BE2C (cell line): ENCODE results near the gene B3GALT4.

ENCODE experiments used
- DNase-seq: peaks from one replicate; pipeline ENCODE4 v3.0.0-alpha.2; 2020
- H3K27me3 ChIP-seq: fragments of 250-450 bp; sonication (Bioruptor Pico); 2 replicates; pipeline ENCODE4 v1.5.1; 2020; ENCODE audit warnings: mild to moderate bottlenecking
- H3K36me3 ChIP-seq: fragments of 250-450 bp; sonication (Bioruptor Pico); 2 replicates; pipeline ENCODE4 v1.5.1; 2020; ENCODE audit warnings: mild to moderate bottlenecking
- H3K4me1 ChIP-seq: fragments of 250-450 bp; sonication (Bioruptor Pico); 2 replicates; pipeline ENCODE4 v1.5.1; 2020
- H3K4me3 ChIP-seq: 2 replicates; pipeline ENCODE4 v1.5.1; 2011; ENCODE audit warnings: low read depth, low read length
- H3K9me3 ChIP-seq: fragments of 250-450 bp; sonication (Bioruptor Pico); 2 replicates; pipeline ENCODE4 v1.5.1; 2020
- TF ChIP-seq, protein P1 (sequence below): IDR thresholded peaks from 2 replicates; pipeline ENCODE4 v1.5.1; 2012; ENCODE audit warnings: mild to moderate bottlenecking, low read depth, low read length

The B3GALT4 gene

DNA sequence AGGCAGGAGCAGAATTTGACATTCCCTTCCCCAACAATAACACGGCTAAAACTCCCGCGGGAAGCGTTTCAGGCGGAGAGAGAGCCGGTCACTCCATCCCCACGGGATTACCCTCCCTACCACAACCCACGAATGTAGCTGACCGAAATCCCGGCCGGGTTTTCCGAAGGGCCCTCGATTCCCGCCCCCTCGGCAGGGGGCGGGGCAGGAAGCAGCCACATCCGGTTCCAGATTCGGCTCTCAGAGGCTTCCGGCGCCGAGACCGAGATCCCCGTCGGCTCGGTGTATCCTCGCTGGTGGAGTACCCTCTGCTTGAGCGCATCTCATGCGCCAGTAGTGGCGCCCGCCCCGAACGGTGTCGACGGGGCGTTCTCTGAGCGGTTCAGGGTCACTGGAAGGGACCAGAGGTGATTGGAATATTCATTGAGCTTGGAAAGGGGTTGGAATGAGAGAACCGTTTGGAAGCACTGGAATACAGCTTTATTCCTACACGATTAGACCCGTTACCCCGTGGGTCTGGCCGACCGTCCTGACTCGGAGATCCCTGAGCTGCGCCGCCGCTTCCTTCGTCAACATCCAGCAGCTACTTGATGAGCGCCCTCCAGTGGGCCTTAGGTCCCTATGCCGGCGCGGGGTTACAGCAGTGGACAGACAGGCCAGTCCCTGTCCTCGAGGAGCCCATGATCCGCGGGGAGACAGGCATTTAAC is 22.5 kb downstream of the B3GALT4 start:
- H3K4me3 ChIP-seq: peak overlapping the region; percentile 92
- H3K36me3 ChIP-seq: no peaks in the 10 kb centered on the region
- TF ChIP-seq, protein P1, sequence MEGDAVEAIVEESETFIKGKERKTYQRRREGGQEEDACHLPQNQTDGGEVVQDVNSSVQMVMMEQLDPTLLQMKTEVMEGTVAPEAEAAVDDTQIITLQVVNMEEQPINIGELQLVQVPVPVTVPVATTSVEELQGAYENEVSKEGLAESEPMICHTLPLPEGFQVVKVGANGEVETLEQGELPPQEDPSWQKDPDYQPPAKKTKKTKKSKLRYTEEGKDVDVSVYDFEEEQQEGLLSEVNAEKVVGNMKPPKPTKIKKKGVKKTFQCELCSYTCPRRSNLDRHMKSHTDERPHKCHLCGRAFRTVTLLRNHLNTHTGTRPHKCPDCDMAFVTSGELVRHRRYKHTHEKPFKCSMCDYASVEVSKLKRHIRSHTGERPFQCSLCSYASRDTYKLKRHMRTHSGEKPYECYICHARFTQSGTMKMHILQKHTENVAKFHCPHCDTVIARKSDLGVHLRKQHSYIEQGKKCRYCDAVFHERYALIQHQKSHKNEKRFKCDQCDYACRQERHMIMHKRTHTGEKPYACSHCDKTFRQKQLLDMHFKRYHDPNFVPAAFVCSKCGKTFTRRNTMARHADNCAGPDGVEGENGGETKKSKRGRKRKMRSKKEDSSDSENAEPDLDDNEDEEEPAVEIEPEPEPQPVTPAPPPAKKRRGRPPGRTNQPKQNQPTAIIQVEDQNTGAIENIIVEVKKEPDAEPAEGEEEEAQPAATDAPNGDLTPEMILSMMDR: peak; percentile 79
- DNase-seq: peak; percentile 95
- H3K27me3 ChIP-seq: no peaks in the 10 kb centered on the region
- no peaks in the 10 kb centered on the region; the same call in 1 of the 2 replicates for H3K4me1 ChIP-seq
- H3K9me3 ChIP-seq: no peaks in the 10 kb centered on the region

DNA sequence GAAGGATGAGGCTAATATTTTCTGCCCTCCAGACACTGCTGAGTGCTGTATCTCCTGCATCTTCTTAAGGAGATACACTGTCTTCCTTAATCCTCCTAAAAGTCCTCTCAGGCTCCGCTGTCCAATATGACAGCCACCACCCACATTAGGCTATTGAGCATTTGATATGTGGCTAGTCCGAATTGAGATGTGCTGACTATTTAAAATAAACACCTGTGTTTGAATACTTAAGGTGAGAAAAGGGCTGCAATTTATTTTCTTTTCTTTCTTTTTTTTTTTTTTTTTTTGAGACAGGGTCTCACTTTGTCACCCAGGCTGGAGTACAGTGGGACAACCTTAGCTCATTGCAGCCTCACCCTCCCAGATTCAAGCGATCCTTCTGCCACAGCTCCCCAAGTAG is 25.0 kb downstream of the B3GALT4 start:
- no peaks in the 10 kb centered on the region for H3K36me3 ChIP-seq
- no peak overlapping the region for H3K4me3 ChIP-seq
- H3K9me3 ChIP-seq: no peaks in the 10 kb centered on the region
- TF ChIP-seq, protein P1: no peak
- DNase-seq: no peak
- H3K27me3 ChIP-seq: no peaks in the 10 kb centered on the region
- no peaks in the 10 kb centered on the region; the same call in 1 of the 2 replicates for H3K4me1 ChIP-seq

DNA sequence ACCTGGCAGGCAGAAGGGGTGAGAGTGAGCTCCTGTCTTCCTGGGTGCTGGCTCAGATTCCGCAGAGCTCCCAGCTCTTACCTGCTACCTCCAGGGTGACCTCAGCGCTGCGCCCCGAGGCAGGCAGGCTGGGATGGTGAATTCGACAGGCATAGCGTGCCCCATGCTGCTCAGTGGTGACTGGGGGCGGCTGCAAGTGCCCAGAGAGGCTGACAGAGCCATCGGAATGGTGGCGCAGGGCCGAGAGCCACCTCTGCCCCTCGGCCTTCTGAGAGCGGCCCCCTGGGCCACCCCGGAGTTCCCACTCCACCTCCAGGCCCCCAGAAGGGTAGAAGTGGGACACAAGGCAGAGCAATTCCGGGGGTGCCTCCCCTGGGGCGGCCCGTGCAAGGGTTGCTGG is 27.3 kb downstream of the B3GALT4 start:
- no peak for DNase-seq
- Histone ChIP-seq H3K36me3 (no peaks in the 10 kb centered on the region), H3K4me3 (no peak overlapping the region)

DNA sequence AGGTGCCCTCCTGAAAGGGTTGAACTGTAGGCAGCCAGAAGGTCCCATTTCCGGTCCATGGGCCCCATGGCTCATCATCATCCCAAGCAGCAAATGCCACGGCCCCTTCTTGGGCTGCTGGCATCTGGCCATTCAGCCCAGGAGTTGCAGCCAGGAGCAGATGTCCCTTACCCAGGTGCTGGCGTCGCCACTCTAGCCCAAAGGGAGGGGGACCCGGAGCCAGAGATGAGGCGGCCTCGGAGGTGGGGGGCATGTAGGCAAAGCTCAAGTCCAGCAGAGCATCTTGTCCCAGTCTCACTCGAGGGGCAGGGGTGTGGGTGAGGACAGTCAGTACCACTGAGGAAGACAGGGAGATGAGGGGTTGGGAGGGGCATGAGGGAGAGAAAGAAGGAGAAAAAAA is 28.1 kb downstream of the B3GALT4 start:
- Histone ChIP-seq H3K9me3 (no peaks in the 10 kb centered on the region), H3K36me3 (no peaks in the 10 kb centered on the region), H3K4me1 (no peaks in the 10 kb centered on the region), H3K27me3 (no peaks in the 10 kb centered on the region), H3K4me3 (no peak overlapping the region)
- TF ChIP-seq, protein P1: no peak
- no peak for DNase-seq

More for the DNA sequence above, 27.3 kb downstream of the B3GALT4 start:
- no peaks in the 10 kb centered on the region for H3K9me3 ChIP-seq
- H3K27me3 ChIP-seq: no peaks in the 10 kb centered on the region
- no peaks in the 10 kb centered on the region for H3K4me1 ChIP-seq
- TF ChIP-seq, protein P1: no peak

DNA sequence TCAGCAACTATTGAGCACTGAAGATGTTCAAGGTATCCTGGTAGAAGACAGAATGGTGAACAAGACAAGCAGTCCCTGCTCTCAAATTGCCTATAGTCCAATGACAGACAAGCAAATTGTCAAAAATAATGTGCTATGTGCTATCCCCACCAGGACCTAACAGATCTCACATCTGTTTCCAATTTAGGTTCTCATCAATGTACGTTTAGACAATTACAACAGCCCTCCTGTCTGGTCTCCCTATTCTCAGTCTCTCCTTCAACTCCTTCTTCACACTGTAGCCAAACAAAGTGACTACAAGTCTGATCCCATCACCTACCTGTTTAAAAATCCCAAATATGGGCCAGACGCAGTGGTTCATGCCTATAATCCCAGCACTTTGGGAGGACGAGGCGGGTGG is 29.4 kb downstream of the B3GALT4 start:
- Histone ChIP-seq H3K4me3 (no peak overlapping the region), H3K27me3 (no peaks in the 10 kb centered on the region), H3K9me3 (no peaks in the 10 kb centered on the region), H3K36me3 (no peaks in the 10 kb centered on the region), H3K4me1 (no peaks in the 10 kb centered on the region)
- TF ChIP-seq, protein P1: no peak
- no peak for DNase-seq

DNA sequence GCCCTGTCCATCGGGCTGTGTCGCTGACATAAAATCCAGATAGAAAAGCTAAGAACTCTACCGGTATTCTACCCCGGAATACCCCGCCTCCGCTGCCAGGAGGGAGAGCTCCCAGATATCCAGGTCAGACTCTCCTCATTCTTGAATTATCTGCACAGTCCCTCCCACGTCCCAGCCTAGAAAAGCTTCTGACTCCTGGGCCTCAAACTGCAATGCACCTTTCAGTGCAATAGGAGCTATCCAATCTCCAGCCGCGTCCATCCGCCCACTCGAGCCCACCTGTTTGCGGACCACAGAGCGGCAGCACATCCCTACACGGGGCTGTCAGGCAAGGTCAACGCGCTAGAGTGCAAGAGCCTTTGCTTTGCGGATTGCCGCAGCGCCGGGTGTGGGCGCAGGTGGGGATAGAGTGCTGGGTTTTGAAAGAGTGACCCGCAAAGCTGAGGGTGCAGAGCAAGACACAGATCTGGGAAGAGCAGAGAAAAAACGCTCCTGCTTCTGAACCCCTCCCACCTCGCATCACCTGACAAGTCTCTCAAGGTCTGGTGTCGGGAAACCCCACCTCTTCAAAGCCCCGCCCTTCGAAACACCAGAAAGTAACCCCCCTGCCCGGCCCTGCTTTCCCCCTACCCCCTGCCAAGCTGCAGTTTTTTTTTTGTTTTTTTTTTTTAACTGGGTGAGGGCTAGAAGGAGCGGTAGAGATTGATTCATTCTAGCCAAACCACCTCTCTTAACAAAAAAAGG is 35.6 kb downstream of the B3GALT4 start:
- peaks cover 3% of the 10 kb centered on the region; the same call in 1 of the 2 replicates for H3K4me1 ChIP-seq
- H3K4me3 ChIP-seq: peak overlapping the region; percentile 91
- no peaks in the 10 kb centered on the region for H3K36me3 ChIP-seq
- no peak for DNase-seq
- H3K27me3 ChIP-seq: no peaks in the 10 kb centered on the region
- H3K9me3 ChIP-seq: no peaks in the 10 kb centered on the region
- TF ChIP-seq, protein P1: no peak
